IPS DF 4.7 (cell line): ENCODE results near the gene SIRT2.
"Not testable (repeated sequence)": the region's sequence is repeated elsewhere in the genome, so short reads cannot be mapped to it uniquely, and the experiment has no call there.

Experiments
- DNase-seq: peaks from one replicate; pipeline ENCODE4 v3.0.0-alpha.2; 2013; ENCODE audit warnings: low spot score; ENCODE audit errors: extremely low read depth

The SIRT2 gene

GRCh38 chr19:38899447-38900201, at the start of gene SIRT2, which contains the start of gene NFKBIB:
SIRT2 (minus strand) TSS chr19:38899618; CDS start chr19:38899521, 97 bp downstream.
NFKBIB (plus strand) TSS chr19:38899969; CDS start chr19:38900033, 64 bp downstream.
- DNase-seq, result peak; percentile 99

DNA sequence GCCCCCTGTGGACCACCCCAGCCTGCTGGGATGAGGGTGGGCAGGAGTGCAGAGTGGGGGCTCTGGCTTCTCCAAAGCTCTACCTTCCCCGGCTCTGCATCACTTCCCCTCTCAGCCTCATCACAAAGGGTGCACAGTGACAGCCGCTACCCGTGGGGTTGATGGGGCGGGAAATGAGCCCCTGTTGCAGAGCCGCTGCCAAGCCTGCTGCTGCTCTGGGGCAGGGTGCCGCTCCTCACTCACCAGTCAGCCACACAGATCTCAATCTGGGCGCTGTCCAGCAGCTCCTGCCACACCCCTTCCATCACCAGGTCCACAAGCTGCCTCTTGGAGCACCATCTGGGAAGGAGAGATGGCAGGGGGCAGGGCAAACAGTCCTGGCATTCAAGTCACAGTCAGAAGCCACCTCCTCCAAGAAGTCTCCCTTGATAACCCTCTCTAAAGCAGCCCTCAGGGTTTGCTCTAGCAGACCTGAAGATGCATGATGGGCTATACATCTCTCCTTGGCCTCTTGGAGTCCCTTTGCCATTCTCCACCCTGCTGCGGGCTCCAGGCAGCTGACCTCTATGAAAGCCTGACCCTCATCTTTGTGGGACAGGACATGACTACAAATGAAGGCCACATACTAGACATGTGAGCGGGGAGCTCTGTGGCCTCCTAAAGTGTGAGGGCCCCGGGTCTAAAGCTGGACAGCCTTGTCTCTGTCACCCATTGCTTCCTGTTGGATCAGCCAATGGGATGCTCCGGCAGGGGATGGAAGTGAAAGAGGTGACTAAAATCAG, 47.0 kb upstream of the SIRT2 start:
- no peak for DNase-seq

DNA sequence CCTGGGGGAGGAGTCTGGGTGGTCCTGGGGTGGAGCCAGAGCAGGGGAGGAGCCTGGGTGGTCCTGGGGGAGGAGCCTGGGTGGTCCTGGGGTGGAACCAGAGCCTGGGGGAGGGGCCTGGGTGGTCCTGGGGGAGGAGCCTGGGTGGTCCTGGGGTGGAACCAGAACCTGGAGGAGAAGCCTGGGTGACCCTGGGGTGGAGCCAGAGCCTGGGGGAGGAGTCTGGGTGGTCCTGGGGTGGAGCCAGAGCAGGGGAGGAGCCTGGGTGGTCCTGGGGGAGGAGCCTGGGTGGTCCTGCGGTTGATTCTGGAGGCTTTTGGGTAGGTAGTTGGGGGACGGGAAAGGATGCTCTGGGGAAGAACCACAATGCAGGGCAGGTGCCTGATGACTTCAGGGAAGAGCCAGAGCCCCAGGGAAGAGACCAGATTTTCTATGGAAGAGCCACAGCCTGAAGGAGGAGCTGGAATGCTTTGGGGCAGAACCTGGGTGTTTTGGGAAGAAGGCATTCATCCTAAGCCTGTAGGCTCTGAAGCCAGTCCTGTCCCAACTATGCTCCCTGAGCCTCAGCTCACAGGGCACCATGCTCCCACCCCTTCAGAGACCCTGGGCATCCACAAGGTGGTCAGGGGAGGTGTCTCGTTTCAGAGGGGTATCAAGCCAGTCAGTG, 46.3 kb upstream of the SIRT2 start:
- no peak for DNase-seq

- no peak for DNase-seq
These were observed 45.6 kb upstream of the SIRT2 start for GRCh38 chr19:38944981-38945506.

DNA sequence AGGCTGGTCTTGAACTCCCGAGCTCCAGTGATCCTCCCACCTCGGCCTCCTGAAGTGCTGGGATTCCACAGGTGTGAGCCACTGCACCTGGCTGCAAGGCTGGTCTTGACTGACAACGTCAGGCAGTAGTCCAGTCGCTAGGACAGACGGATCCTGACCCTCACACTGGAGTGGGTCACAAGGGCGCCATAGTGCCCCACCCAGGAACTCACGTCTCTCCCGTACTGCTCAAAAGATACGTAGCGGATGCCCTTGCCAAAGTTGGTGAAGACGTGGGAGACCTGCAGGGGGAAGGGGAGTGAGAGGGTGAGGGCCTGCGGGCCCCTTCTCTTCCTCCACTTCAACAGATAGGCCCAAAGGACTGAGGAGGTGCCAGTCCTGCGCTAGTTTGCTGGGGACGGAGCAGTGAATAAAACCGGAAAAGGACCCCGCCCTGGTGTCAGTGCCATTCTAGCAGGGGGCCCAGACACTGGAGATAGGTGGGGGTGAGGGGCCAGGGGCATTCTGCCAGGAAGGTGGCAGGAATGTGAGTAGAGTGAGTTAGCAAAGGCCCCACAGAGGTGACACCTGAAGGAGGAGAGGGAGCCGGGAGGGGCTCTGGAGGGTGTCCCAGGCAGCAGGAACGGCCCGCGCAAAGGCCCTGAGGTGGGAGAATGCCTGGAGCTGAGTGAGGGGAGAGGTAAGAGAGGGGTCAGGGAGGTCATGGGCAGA, 43.2 kb upstream of the SIRT2 start:
- DNase-seq, result no peak

GRCh38 chr19:38941979-38942378, 42.6 kb upstream of the SIRT2 start:
- no peak for DNase-seq

GRCh38 chr19:38941466-38941865, 42.0 kb upstream of the SIRT2 start:
- not testable (repeated sequence) for DNase-seq

DNA sequence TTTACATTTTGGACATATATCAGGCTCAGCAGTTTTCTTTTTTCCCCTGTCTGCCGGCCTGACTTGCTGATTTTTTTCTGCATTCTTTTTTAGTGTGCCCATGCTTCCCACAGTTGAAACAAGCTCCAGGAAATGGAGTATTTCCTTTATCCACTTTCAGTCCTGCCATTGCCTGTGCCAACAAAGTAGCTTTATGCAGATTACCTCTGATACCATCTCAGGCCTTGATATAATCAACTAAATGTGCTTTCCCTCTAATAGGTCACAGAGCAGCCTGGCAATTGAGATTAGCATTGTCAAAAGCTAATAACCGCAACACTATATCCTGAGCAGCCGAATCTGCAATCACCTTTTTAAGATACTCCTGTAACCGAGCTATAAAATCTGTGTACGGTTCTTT, 40.5 kb upstream of the SIRT2 start:
- no peak for DNase-seq

DNA sequence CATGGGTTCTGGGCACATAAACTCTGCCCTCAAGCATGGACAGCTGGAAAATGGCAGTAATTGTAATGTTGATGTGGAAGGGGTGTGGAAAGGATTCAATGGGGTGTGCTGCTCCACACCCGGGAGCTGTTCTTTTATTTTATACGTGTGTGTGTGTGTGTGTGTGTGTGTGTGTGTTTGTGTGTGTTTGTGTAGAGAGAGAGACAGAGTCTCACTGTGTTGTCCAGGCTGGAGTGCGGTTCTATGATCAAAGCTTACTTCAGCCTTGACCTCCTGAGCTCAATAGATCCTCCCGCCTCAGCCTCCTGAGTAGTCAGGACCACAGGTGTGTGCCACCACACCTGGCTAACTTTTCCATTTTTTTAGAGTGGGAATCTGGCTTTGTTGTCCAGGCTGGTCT, 34.1 kb upstream of the SIRT2 start:
- DNase-seq, result no peak

- DNase-seq, result no peak
These were observed 33.2 kb upstream of the SIRT2 start for GRCh38 chr19:38932425-38933179.

GRCh38 chr19:38931521-38931793, 32.0 kb upstream of the SIRT2 start:
- no peak for DNase-seq

- DNase-seq, result peak; percentile 98
These were observed 31.5 kb upstream of the SIRT2 start, which contains the start of gene MRPS12 for GRCh38 chr19:38930776-38931520. MRPS12 (plus strand) TSS chr19:38930944; CDS start chr19:38931295, 351 bp downstream.

- DNase-seq, result peak; percentile 69
These were observed 30.7 kb upstream of the SIRT2 start, which contains the start of gene SARS2 for GRCh38 chr19:38929929-38930775. SARS2 (minus strand) TSS chr19:38930763; CDS start chr19:38930736, 27 bp downstream.

DNA sequence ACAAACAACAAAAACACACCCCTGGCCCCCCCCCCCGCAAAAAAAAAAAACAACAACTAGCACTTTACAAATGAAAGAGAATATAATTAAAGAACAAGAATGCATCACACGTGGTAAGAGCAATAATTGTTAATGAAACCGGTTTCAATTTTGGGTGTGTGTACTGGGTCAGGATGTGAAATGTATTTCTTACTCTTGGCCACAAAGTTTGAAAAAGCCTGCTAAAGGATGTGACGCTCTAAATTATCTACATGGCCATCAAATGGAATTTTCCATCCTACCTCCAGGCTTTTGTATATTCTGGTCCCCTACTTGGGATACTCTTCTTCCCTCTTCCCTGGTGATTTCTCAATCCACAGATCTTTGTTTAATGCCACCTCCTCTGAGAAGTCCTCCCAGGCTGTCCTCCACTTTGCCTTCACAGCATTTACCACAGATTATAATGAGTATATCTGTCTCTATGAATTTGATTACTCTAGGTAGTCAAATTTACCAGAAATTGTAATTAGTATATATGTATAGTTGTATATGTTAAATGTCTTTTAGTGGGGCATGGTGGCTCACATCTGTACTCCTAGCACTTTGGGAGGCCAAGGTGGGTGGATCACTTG, 29.1 kb upstream of the SIRT2 start:
- no peak for DNase-seq

- DNase-seq, result no peak
These were observed 25.0 kb upstream of the SIRT2 start for GRCh38 chr19:38924388-38924787.

- no peak for DNase-seq
These were observed 23.1 kb upstream of the SIRT2 start for GRCh38 chr19:38922482-38922881.

DNA sequence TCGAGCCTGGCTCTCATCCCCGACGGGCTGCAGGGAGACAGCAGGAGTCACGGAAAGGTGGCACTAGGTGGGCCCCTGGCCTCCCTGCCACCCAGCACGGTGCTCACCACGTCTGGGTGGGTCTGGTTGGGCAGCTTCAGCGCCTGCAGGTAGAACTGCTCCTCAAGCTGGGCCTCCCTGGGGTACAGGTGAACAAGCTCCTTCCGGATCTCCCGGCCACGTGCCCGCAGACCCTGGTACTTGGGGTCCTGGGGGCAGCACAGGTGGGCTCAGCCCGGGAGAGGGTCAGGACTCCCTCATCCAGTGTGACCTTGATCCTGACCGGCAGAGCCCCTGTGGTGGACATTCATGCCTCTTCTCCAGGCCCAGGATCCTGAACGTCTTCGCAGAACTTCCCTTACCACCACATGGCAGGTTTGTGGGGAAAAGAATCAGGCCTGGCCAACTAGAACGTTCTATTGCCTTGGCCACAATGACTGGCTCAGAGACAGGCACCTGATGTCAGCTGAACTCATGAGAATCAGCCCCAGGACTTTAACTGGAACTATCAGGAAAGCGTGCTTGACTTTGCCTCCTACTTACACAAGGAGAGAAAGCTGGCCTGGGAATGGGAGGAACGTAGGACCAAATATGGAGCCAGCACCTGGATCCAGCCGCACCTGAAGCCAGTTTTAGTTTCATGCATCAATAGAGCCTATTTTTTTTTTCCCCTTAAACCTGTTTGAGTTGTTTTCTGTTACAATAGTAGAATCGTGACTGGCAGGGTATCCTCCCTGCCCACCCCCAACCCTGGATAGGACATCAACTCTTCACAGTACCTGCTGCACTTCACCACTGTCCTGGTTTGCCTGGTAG, 22.2 kb upstream of the SIRT2 start:
- no peak for DNase-seq
